WTC11 (cell line): ENCODE data around the gene SLC26A8. TPM values are rescaled to one million over a fixed set of nuclear protein-coding genes. Genes with fewer than 3 reads are reported as not detected.

Experiments
- ATAC-seq: fragments of 200-7000 bp; cut with Tn5 transposase; 2 replicates; pipeline ENCODE4 v1.10.0; 2021; ENCODE audit warnings: mild to moderate bottlenecking, moderate library complexity
- CTCF ChIA-PET: fragments of 300-600 bp; sonication (Branson Sonifier 250); formaldehyde crosslinking; loops from one replicate; lab custom pipeline; 2021; ENCODE audit warnings: antibody characterized with exemption; lab: Charles Lee
- POLR2A ChIA-PET: fragments of 350-600 bp; sonication (Branson Sonifier 250); formaldehyde crosslinking; loops from one replicate; lab custom pipeline; 2021; ENCODE audit warnings: antibody characterized with exemption; lab: Charles Lee
- DNase-seq: peaks from one replicate; pipeline ENCODE4 v3.0.0; 2021; ENCODE audit warnings: low spot score
- H3K27ac Mint-ChIP-seq: 2 replicates; pipeline ENCODE4 v1.8.0; 2021; ENCODE audit warnings: mixed read lengths
- H3K27me3 Mint-ChIP-seq: 2 replicates; pipeline ENCODE4 v1.8.0; 2021; ENCODE audit warnings: low read depth, mild to moderate bottlenecking, moderate library complexity, mixed read lengths
- H3K36me3 Mint-ChIP-seq: 2 replicates; pipeline ENCODE4 v1.8.0; 2021; ENCODE audit warnings: mixed read lengths
- H3K4me1 Mint-ChIP-seq: 2 replicates; pipeline ENCODE4 v1.8.0; 2022; ENCODE audit warnings: mixed read lengths
- H3K4me3 Mint-ChIP-seq: 2 replicates; pipeline ENCODE4 v1.8.0; 2021; ENCODE audit warnings: mild to moderate bottlenecking, moderate library complexity, mixed read lengths
- H3K9me3 Mint-ChIP-seq: 2 replicates; pipeline ENCODE4 v1.8.0; 2021; ENCODE audit warnings: mixed read lengths
- ATF3 ChIP-seq: sonication (generic); formaldehyde crosslinking; conservative IDR thresholded peaks from 2 replicates; pipeline ENCODE4 v1.8.1; 2022; ENCODE audit warnings: mild to moderate bottlenecking, missing genetic modification reagents
- E2F1 ChIP-seq: sonication (generic); formaldehyde crosslinking; IDR thresholded peaks from 2 replicates; pipeline ENCODE4 v1.8.0; 2022; ENCODE audit warnings: mild to moderate bottlenecking, missing genetic modification reagents
- FOXK1 ChIP-seq: sonication (generic); formaldehyde crosslinking; IDR thresholded peaks from 2 replicates; pipeline ENCODE4 v1.8.0; 2022; ENCODE audit warnings: mild to moderate bottlenecking, moderate library complexity, missing genetic modification reagents
- FOXP1 ChIP-seq: sonication (generic); formaldehyde crosslinking; IDR thresholded peaks from 2 replicates; pipeline ENCODE4 v1.8.0; 2022; ENCODE audit warnings: missing genetic modification reagents, mild to moderate bottlenecking, moderate library complexity, borderline replicate concordance
- GTF2I ChIP-seq: fragments of 250-450 bp; sonication (Bioruptor Pico); conservative IDR thresholded peaks from 2 replicates; pipeline ENCODE4 v1.4.0; 2021; ENCODE audit warnings: mild to moderate bottlenecking
- MLX ChIP-seq: sonication (generic); formaldehyde crosslinking; IDR thresholded peaks from 2 replicates; pipeline ENCODE4 v1.8.1; 2023; ENCODE audit warnings: mild to moderate bottlenecking, missing genetic modification reagents, moderate library complexity
- MXD4 ChIP-seq: fragments of 250-450 bp; sonication (Bioruptor Pico); IDR thresholded peaks from 2 replicates; pipeline ENCODE4 v1.8.0; 2021; ENCODE audit warnings: mild to moderate bottlenecking, moderate library complexity, borderline replicate concordance
- NR3C1 ChIP-seq: sonication (generic); formaldehyde crosslinking; conservative IDR thresholded peaks from 2 replicates; pipeline ENCODE4 v1.8.1; 2023; ENCODE audit warnings: low read depth, mild to moderate bottlenecking, missing genetic modification reagents
- RORB ChIP-seq: fragments of 250-450 bp; sonication (Bioruptor Pico); IDR thresholded peaks from 2 replicates; pipeline ENCODE4 v1.9.0; 2021; ENCODE audit warnings: mild to moderate bottlenecking
- SMAD4 ChIP-seq: sonication (generic); formaldehyde crosslinking; IDR thresholded peaks from 2 replicates; pipeline ENCODE4 v1.8.0; 2022; ENCODE audit warnings: mild to moderate bottlenecking, missing genetic modification reagents
- SOX15 ChIP-seq: fragments of 250-450 bp; sonication (Bioruptor Pico); IDR thresholded peaks from 2 replicates; pipeline ENCODE4 v1.9.0; 2021; ENCODE audit warnings: mild to moderate bottlenecking
- SP1 ChIP-seq: sonication (generic); formaldehyde crosslinking; conservative IDR thresholded peaks from 2 replicates; pipeline ENCODE4 v1.8.1; 2022; ENCODE audit warnings: missing genetic modification reagents
- ZMAT4 ChIP-seq: fragments of 250-450 bp; sonication (Bioruptor Pico); IDR thresholded peaks from 2 replicates; pipeline ENCODE4 v1.9.0; 2021; ENCODE audit warnings: mild to moderate bottlenecking
- ZNF138 ChIP-seq: sonication (generic); formaldehyde crosslinking; conservative IDR thresholded peaks from 2 replicates; pipeline ENCODE4 v1.8.1; 2022; ENCODE audit warnings: mild to moderate bottlenecking, moderate library complexity, missing genetic modification reagents
- ZNF232 ChIP-seq: sonication (generic); formaldehyde crosslinking; IDR thresholded peaks from 2 replicates; pipeline ENCODE4 v1.8.0; 2022; ENCODE audit warnings: mild to moderate bottlenecking, missing genetic modification reagents
- ZNF396 ChIP-seq: fragments of 250-450 bp; sonication (Bioruptor Pico); IDR thresholded peaks from 2 replicates; pipeline ENCODE4 v1.8.0; 2021; ENCODE audit warnings: mild to moderate bottlenecking, moderate library complexity, borderline replicate concordance
- ZNF423 ChIP-seq: fragments of 250-450 bp; sonication (Bioruptor Pico); IDR thresholded peaks from 2 replicates; pipeline ENCODE4 v2.1.2; 2022; ENCODE audit warnings: mild to moderate bottlenecking, moderate library complexity
- ZNF671 ChIP-seq: fragments of 250-450 bp; sonication (Bioruptor Pico); IDR thresholded peaks from 2 replicates; pipeline ENCODE4 v1.8.0; 2021; ENCODE audit warnings: mild to moderate bottlenecking
- total RNA-seq: library from RNA; stranded (reverse); gene quantifications from 3 replicates; pipeline ENCODE4 v1.2.3, GENCODE V29; 2021
- TF ChIP-seq, protein P1 (sequence below): fragments of 200-600 bp; IDR thresholded peaks from 2 replicates; pipeline ENCODE4 v1.8.0; 2022; ENCODE audit warnings: antibody characterized with exemption
- TF ChIP-seq, protein P2 (sequence below): fragments of 250-450 bp; sonication (Bioruptor Pico); IDR thresholded peaks from 2 replicates; pipeline ENCODE4 v2.1.2; 2022; ENCODE audit warnings: mild to moderate bottlenecking, moderate library complexity
- TF ChIP-seq, protein P3 (sequence below): sonication (generic); formaldehyde crosslinking; IDR thresholded peaks from 2 replicates; pipeline ENCODE4 v1.8.0; 2023; ENCODE audit warnings: mild to moderate bottlenecking, missing genetic modification reagents
- TF ChIP-seq, protein P4 (sequence below): sonication (generic); formaldehyde crosslinking; IDR thresholded peaks from 2 replicates; pipeline ENCODE4 v1.8.1; 2022; ENCODE audit warnings: low read depth, mild to moderate bottlenecking, moderate library complexity, missing genetic modification reagents, borderline replicate concordance
- TF ChIP-seq, protein P5 (sequence below): sonication (generic); formaldehyde crosslinking; IDR thresholded peaks from 2 replicates; pipeline ENCODE4 v1.8.1; 2023; ENCODE audit warnings: mild to moderate bottlenecking, missing genetic modification reagents

Gene SLC26A8
- total RNA-seq, 1 experiment from 2014 or later: 0.50 TPM

- no peak for TF ChIP-seq MLX (CRISPR knock-in tag)
- no peak for TF ChIP-seq FOXK1 (CRISPR knock-in tag)
These were observed 98.5 kb downstream of the SLC26A8 start (continued) for GRCh38 chr6:35925961-35926360.

- CTCF ChIA-PET: interaction anchor here (1.0 kb wide), 1 partner anchor 171 kb away, joined by 3 read pairs; no protein-coding TSS in a partner anchor
These were observed 100.3 kb downstream of the SLC26A8 start for GRCh38 chr6:35924146-35924545.

GRCh38 chr6:35922139-35922554, 102.3 kb downstream of the SLC26A8 start:
- Mint-ChIP-seq H3K9me3 (no peaks in the 10 kb centered on the region), H3K4me1 (peaks cover 31% of the 10 kb centered on the region), H3K4me3 (peak overlapping the region; percentile 84), H3K36me3 (peaks cover 15% of the 10 kb centered on the region), H3K27ac (no peak overlapping the region), H3K27me3 (peaks cover 4% of the 10 kb centered on the region; the same call in 1 of the 2 replicates)
- DNase-seq (no peak), ATAC-seq (no peak)
- POLR2A ChIA-PET: no interaction called here
- TF ChIP-seq, protein P1, sequence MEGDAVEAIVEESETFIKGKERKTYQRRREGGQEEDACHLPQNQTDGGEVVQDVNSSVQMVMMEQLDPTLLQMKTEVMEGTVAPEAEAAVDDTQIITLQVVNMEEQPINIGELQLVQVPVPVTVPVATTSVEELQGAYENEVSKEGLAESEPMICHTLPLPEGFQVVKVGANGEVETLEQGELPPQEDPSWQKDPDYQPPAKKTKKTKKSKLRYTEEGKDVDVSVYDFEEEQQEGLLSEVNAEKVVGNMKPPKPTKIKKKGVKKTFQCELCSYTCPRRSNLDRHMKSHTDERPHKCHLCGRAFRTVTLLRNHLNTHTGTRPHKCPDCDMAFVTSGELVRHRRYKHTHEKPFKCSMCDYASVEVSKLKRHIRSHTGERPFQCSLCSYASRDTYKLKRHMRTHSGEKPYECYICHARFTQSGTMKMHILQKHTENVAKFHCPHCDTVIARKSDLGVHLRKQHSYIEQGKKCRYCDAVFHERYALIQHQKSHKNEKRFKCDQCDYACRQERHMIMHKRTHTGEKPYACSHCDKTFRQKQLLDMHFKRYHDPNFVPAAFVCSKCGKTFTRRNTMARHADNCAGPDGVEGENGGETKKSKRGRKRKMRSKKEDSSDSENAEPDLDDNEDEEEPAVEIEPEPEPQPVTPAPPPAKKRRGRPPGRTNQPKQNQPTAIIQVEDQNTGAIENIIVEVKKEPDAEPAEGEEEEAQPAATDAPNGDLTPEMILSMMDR: no peak
- TF ChIP-seq SP1 (CRISPR knock-in tag) (no peak), E2F1 (CRISPR knock-in tag) (no peak), FOXK1 (CRISPR knock-in tag) (no peak), ZNF232 (no peak), ZNF671 (no peak), ZNF138 (CRISPR knock-in tag) (no peak), RORB (no peak), ZMAT4 (CRISPR knock-in tag) (no peak), MXD4 (CRISPR knock-in tag) (no peak), ZNF396 (no peak), NR3C1 (CRISPR knock-in tag) (no peak), ATF3 (CRISPR knock-in tag) (no peak), GTF2I (CRISPR knock-in tag) (no peak), SMAD4 (CRISPR knock-in tag) (no peak), FOXP1 (CRISPR knock-in tag) (no peak)
- TF ChIP-seq, protein P2, sequence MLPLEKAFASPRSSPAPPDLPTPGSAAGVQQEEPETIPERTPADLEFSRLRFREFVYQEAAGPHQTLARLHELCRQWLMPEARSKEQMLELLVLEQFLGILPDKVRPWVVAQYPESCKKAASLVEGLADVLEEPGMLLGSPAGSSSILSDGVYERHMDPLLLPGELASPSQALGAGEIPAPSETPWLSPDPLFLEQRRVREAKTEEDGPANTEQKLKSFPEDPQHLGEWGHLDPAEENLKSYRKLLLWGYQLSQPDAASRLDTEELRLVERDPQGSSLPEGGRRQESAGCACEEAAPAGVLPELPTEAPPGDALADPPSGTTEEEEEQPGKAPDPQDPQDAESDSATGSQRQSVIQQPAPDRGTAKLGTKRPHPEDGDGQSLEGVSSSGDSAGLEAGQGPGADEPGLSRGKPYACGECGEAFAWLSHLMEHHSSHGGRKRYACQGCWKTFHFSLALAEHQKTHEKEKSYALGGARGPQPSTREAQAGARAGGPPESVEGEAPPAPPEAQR (CRISPR knock-in tag): no peak
- TF ChIP-seq, protein P3, sequence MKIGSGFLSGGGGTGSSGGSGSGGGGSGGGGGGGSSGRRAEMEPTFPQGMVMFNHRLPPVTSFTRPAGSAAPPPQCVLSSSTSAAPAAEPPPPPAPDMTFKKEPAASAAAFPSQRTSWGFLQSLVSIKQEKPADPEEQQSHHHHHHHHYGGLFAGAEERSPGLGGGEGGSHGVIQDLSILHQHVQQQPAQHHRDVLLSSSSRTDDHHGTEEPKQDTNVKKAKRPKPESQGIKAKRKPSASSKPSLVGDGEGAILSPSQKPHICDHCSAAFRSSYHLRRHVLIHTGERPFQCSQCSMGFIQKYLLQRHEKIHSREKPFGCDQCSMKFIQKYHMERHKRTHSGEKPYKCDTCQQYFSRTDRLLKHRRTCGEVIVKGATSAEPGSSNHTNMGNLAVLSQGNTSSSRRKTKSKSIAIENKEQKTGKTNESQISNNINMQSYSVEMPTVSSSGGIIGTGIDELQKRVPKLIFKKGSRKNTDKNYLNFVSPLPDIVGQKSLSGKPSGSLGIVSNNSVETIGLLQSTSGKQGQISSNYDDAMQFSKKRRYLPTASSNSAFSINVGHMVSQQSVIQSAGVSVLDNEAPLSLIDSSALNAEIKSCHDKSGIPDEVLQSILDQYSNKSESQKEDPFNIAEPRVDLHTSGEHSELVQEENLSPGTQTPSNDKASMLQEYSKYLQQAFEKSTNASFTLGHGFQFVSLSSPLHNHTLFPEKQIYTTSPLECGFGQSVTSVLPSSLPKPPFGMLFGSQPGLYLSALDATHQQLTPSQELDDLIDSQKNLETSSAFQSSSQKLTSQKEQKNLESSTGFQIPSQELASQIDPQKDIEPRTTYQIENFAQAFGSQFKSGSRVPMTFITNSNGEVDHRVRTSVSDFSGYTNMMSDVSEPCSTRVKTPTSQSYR (CRISPR knock-in tag): no peak
- TF ChIP-seq, protein P4, sequence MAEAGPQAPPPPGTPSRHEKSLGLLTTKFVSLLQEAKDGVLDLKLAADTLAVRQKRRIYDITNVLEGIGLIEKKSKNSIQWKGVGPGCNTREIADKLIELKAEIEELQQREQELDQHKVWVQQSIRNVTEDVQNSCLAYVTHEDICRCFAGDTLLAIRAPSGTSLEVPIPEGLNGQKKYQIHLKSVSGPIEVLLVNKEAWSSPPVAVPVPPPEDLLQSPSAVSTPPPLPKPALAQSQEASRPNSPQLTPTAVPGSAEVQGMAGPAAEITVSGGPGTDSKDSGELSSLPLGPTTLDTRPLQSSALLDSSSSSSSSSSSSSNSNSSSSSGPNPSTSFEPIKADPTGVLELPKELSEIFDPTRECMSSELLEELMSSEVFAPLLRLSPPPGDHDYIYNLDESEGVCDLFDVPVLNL (CRISPR knock-in tag): no peak
- TF ChIP-seq, protein P5, sequence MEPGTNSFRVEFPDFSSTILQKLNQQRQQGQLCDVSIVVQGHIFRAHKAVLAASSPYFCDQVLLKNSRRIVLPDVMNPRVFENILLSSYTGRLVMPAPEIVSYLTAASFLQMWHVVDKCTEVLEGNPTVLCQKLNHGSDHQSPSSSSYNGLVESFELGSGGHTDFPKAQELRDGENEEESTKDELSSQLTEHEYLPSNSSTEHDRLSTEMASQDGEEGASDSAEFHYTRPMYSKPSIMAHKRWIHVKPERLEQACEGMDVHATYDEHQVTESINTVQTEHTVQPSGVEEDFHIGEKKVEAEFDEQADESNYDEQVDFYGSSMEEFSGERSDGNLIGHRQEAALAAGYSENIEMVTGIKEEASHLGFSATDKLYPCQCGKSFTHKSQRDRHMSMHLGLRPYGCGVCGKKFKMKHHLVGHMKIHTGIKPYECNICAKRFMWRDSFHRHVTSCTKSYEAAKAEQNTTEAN (CRISPR knock-in tag): no peak
- CTCF ChIA-PET: no interaction called here

More at GRCh38 chr6:35924146-35924545, 100.3 kb downstream of the SLC26A8 start:
- no peaks in the 10 kb centered on the region for H3K9me3 Mint-ChIP-seq
- H3K4me1 Mint-ChIP-seq: peaks cover 14% of the 10 kb centered on the region
- DNase-seq (no peak), ATAC-seq (no peak)
- peaks cover 4% of the 10 kb centered on the region; the same call in 1 of the 2 replicates for H3K27me3 Mint-ChIP-seq
- H3K27ac Mint-ChIP-seq: no peak overlapping the region
- peaks cover 5% of the 10 kb centered on the region; the same call in 1 of the 2 replicates for H3K36me3 Mint-ChIP-seq
- no peak for TF ChIP-seq GTF2I (CRISPR knock-in tag)
- TF ChIP-seq SOX15 (CRISPR knock-in tag): no peak
- TF ChIP-seq ZNF423 (CRISPR knock-in tag): no peak
- H3K4me3 Mint-ChIP-seq: no peak overlapping the region
- POLR2A ChIA-PET: no interaction called here
